ENCODE results near the gene PPM1D.

The PPM1D gene

GRCh38 chr17:60704170-60704569 lies 104.2 kb downstream of the PPM1D start:
- Histone ChIP-seq H3F3A (ENCODE audit: control insufficient read depth, insufficient read depth) (no peaks in the 10 kb centered on the region), H4K20me1 (ENCODE audit: control insufficient read depth, insufficient read depth, low read depth, low read length) (no peaks in the 10 kb centered on the region), H3K27ac (ENCODE audit: low read depth, low read length) (no peak overlapping the region)

GRCh38 chr17:60712675-60713074 lies 112.7 kb downstream of the PPM1D start:
- Histone ChIP-seq H3K36me3 (ENCODE audit: control insufficient read depth, low read length) (no peaks in the 10 kb centered on the region), H3F3A (ENCODE audit: control insufficient read depth, insufficient read depth) (no peaks in the 10 kb centered on the region), H3K27me3 (ENCODE audit: control insufficient read depth, low read length) (no peaks in the 10 kb centered on the region), H3K27ac (ENCODE audit: low read depth, low read length) (no peak overlapping the region), H4K20me1 (ENCODE audit: control insufficient read depth, insufficient read depth, low read depth, low read length) (no peaks in the 10 kb centered on the region), H3K4me3 (ENCODE audit: low read length) (no peak overlapping the region), H3K9me2 (replicated peaks; ENCODE audit: control insufficient read depth, low read length) (no peaks in the 10 kb centered on the region), H3K4me2 (ENCODE audit: low read length) (no peak overlapping the region), H3K4me1 (ENCODE audit: control insufficient read depth, low read length) (no peaks in the 10 kb centered on the region), H3K79me2 (ENCODE audit: control insufficient read depth, low read length) (no peaks in the 10 kb centered on the region), H3K9me3 (ENCODE audit: control insufficient read depth, insufficient read depth, low read length) (no peaks in the 10 kb centered on the region)
- TF ChIP-seq CTCF (IDR thresholded peaks at IDR 0.05; ENCODE audit: low read depth, low read length, poor library complexity, severe bottlenecking), result no peak
- TF ChIP-seq EZH2phosphoT487 (IDR thresholded peaks at IDR 0.05; ENCODE audit: borderline replicate concordance, low read length), result no peak

More at GRCh38 chr17:60704170-60704569, 104.2 kb downstream of the PPM1D start:
- TF ChIP-seq EZH2phosphoT487 (IDR thresholded peaks at IDR 0.05; ENCODE audit: borderline replicate concordance, low read length) (no peak), CTCF (IDR thresholded peaks at IDR 0.05; ENCODE audit: low read depth, low read length, poor library complexity, severe bottlenecking) (no peak)
- no peaks in the 10 kb centered on the region for H3K79me2 ChIP-seq (ENCODE audit: control insufficient read depth, low read length)
- H3K4me2 ChIP-seq (ENCODE audit: low read length), result no peak overlapping the region
- H3K9me3 ChIP-seq (ENCODE audit: control insufficient read depth, insufficient read depth, low read length), result no peaks in the 10 kb centered on the region
- H3K4me3 ChIP-seq (ENCODE audit: low read length), result no peak overlapping the region
- no peaks in the 10 kb centered on the region for H3K9me2 ChIP-seq (replicated peaks; ENCODE audit: control insufficient read depth, low read length)
- H3K4me1 ChIP-seq (ENCODE audit: control insufficient read depth, low read length), result no peaks in the 10 kb centered on the region
- H3K36me3 ChIP-seq (ENCODE audit: control insufficient read depth, low read length), result no peaks in the 10 kb centered on the region
- no peaks in the 10 kb centered on the region for H3K27me3 ChIP-seq (ENCODE audit: control insufficient read depth, low read length)

- no peaks in the 10 kb centered on the region for H3K27me3 ChIP-seq (ENCODE audit: control insufficient read depth, low read length)
- no peaks in the 10 kb centered on the region for H3K36me3 ChIP-seq (ENCODE audit: control insufficient read depth, low read length)
- no peak for TF ChIP-seq EZH2phosphoT487 (IDR thresholded peaks at IDR 0.05; ENCODE audit: borderline replicate concordance, low read length)
- TF ChIP-seq CTCF (IDR thresholded peaks at IDR 0.05; ENCODE audit: low read depth, low read length, poor library complexity, severe bottlenecking), result no peak
- no peaks in the 10 kb centered on the region for H3K9me2 ChIP-seq (replicated peaks; ENCODE audit: control insufficient read depth, low read length)
- no peaks in the 10 kb centered on the region for H3F3A ChIP-seq (ENCODE audit: control insufficient read depth, insufficient read depth)
- H4K20me1 ChIP-seq (ENCODE audit: control insufficient read depth, insufficient read depth, low read depth, low read length), result no peaks in the 10 kb centered on the region
- no peak overlapping the region for H3K4me2 ChIP-seq (ENCODE audit: low read length)
- H3K9me3 ChIP-seq (ENCODE audit: control insufficient read depth, insufficient read depth, low read length), result no peaks in the 10 kb centered on the region
- H3K79me2 ChIP-seq (ENCODE audit: control insufficient read depth, low read length), result no peaks in the 10 kb centered on the region
- H3K4me1 ChIP-seq (ENCODE audit: control insufficient read depth, low read length), result no peaks in the 10 kb centered on the region
- H3K4me3 ChIP-seq (ENCODE audit: low read length), result no peak overlapping the region
- no peak overlapping the region for H3K27ac ChIP-seq (ENCODE audit: low read depth, low read length)
Observed at GRCh38 chr17:60713608-60714007, 113.6 kb downstream of the PPM1D start.

All from DOHH2 (cell line).